Neuronal stem cell (in vitro differentiated cells): ENCODE results near the gene CRABP1.

ENCODE experiments used
- DNase-seq: peaks from one replicate; pipeline ENCODE4 v3.0.0-alpha.2; 2013; ENCODE audit warnings: low spot score
- H2AFZ ChIP-seq: one replicate; pipeline ENCODE4 v1.6.1; 2013; ENCODE audit warnings: mild to moderate bottlenecking, low read length, inconsistent platforms
- H2AK5ac ChIP-seq: 2 replicates; pipeline ENCODE4 v1.6.1; 2013; ENCODE audit warnings: low read depth, mild to moderate bottlenecking, inconsistent platforms, low read length, moderate library complexity, mixed read lengths
- H2BK120ac ChIP-seq: 2 replicates; pipeline ENCODE4 v1.6.1; 2013; ENCODE audit warnings: low read depth, mild to moderate bottlenecking, inconsistent platforms, low read length, moderate library complexity, mixed read lengths
- H2BK12ac ChIP-seq: one replicate; pipeline ENCODE4 v1.6.1; 2013; ENCODE audit warnings: low read length, inconsistent platforms
- H2BK15ac ChIP-seq: 2 replicates; pipeline ENCODE4 v1.6.1; 2013; ENCODE audit warnings: mild to moderate bottlenecking, low read length, inconsistent platforms, mixed read lengths
- H2BK5ac ChIP-seq: one replicate; pipeline ENCODE4 v1.6.1; 2013; ENCODE audit warnings: inconsistent platforms, mild to moderate bottlenecking, low read length, moderate library complexity
- H3K14ac ChIP-seq: one replicate; pipeline ENCODE4 v1.6.1; 2013; ENCODE audit warnings: low read length, inconsistent platforms
- H3K18ac ChIP-seq: 2 replicates; pipeline ENCODE4 v1.6.1; 2013; ENCODE audit warnings: low read length, inconsistent platforms
- H3K23ac ChIP-seq: 2 replicates; pipeline ENCODE4 v1.6.1; 2013; ENCODE audit warnings: low read depth, mild to moderate bottlenecking, mixed read lengths, low read length, inconsistent platforms; ENCODE audit not compliant: poor library complexity
- H3K27ac ChIP-seq: replicated peaks from 3 replicates; pipeline ENCODE4 v1.5.1; 2013; ENCODE audit warnings: low read length, inconsistent platforms
- H3K27me3 ChIP-seq, 3 experiments: 2 replicates each; pipeline ENCODE4 v1.6.1; 2013; ENCODE audit warnings: low read length in 3 of 3, mild to moderate bottlenecking in 2 of 3, inconsistent platforms in 1 of 3, low read depth in 1 of 3, mixed read lengths in 1 of 3, moderate library complexity in 1 of 3; ENCODE audit not compliant: control insufficient read depth in 3 of 3, insufficient read depth in 3 of 3
- H3K36me3 ChIP-seq, 2 donors: replicated peaks in 1 of 2; 2 replicates each; pipeline ENCODE4 v1.6.1; 2013; ENCODE audit warnings: low read length in 2 of 2; ENCODE audit not compliant: control insufficient read depth in 2 of 2, insufficient read depth in 2 of 2
- H3K4ac ChIP-seq: 2 replicates; pipeline ENCODE4 v1.6.1; 2013; ENCODE audit warnings: inconsistent platforms, mild to moderate bottlenecking, low read length, moderate library complexity
- H3K4me1 ChIP-seq, 2 donors: 1 replicate in 1 of 2; 2 replicates in 1 of 2; pipeline ENCODE4 v1.6.1; 2013; ENCODE audit warnings: low read length in 2 of 2, low read depth in 1 of 2; ENCODE audit not compliant: control insufficient read depth in 2 of 2, insufficient read depth in 1 of 2
- H3K4me2 ChIP-seq: one replicate; pipeline ENCODE4 v1.6.1; 2013; ENCODE audit warnings: mild to moderate bottlenecking, low read length, inconsistent platforms; ENCODE audit not compliant: insufficient read depth, poor library complexity, severe bottlenecking
- H3K4me3 ChIP-seq, 2 donors: 2 replicates each; pipeline ENCODE4 v1.5.1; 2013; ENCODE audit warnings: low read length in 2 of 2, mild to moderate bottlenecking in 2 of 2, inconsistent platforms in 1 of 2, moderate library complexity in 1 of 2
- H3K79me1 ChIP-seq: one replicate; pipeline ENCODE4 v1.6.1; 2013; ENCODE audit warnings: low read depth, mild to moderate bottlenecking, inconsistent platforms, low read length, moderate library complexity
- H3K9ac ChIP-seq: one replicate; pipeline ENCODE4 v1.6.1; 2013; ENCODE audit warnings: mild to moderate bottlenecking, low read depth, low read length, inconsistent platforms; ENCODE audit not compliant: poor library complexity
- H3K9me3 ChIP-seq, 2 donors: replicated peaks in 1 of 2; 2 replicates each; pipeline versions ENCODE3 to v1.6.1; 2013; ENCODE audit warnings: low read length in 2 of 2, mild to moderate bottlenecking in 2 of 2, inconsistent platforms in 1 of 2, low read depth in 1 of 2, mixed read lengths in 1 of 2, moderate library complexity in 1 of 2; ENCODE audit not compliant: control insufficient read depth in 2 of 2, insufficient read depth in 1 of 2
- H4K8ac ChIP-seq: one replicate; pipeline ENCODE4 v1.6.1; 2013; ENCODE audit warnings: low read depth, mild to moderate bottlenecking, inconsistent platforms, low read length, moderate library complexity
- H4K91ac ChIP-seq: one replicate; pipeline ENCODE4 v1.6.1; 2013; ENCODE audit warnings: low read length, low read depth, mild to moderate bottlenecking, inconsistent platforms; ENCODE audit not compliant: poor library complexity
- WGBS, 2 donors: extraction: QIAGEN DNeasy Blood & Tissue Kit; methylation state at CpG; one replicate each; pipeline ENCODE4 v1.1.7; 2013; ENCODE audit warnings: missing lambda C conversion rate in 2 of 2, mixed read lengths in 1 of 2; ENCODE audit not compliant: insufficient read length in 2 of 2, insufficient replicate concordance in 1 of 2; ENCODE audit errors: extremely low coverage in 2 of 2; 5-methylcytosine and 5-hydroxymethylcytosine counted together

The CRABP1 gene

DNA sequence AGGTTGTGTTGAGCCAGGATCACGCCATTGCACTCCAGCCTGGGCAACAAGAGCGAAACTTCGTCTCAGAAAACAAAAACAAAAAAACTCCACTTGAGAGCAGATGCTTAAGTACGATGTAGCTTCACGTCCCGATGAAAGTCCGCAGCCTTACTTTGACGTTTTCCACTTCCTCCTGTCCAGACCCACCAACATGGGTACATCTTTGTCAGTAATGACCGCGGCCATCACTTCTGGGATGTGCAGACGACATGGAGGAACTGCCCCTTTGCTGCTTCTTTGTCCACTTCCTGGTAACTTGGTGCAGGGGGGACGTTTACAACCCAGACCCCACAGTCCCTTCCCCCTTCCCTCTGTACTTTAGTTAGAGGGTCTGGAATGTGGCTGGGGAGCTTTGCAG, 48.7 kb downstream of the CRABP1 start:
- Histone ChIP-seq H2BK120ac (no peak overlapping the region), H2BK5ac (no peak overlapping the region), H4K8ac (no peak overlapping the region), H3K4me3 (no peak overlapping the region), H3K9ac (no peak overlapping the region), H3K23ac (no peak overlapping the region), H3K79me1 (no peaks in the 10 kb centered on the region), H4K91ac (no peak overlapping the region), H2BK12ac (no peak overlapping the region), H2BK15ac (no peak overlapping the region), H2AFZ (peak overlapping the region; percentile 83), H3K4me1 (peaks cover 7 to 17% of the 10 kb centered on the region in 2 donors), H3K4ac (no peak overlapping the region), H3K27ac (no peak overlapping the region), H3K4me2 (no peak overlapping the region), H3K36me3 (no peaks in the 10 kb centered on the region), H3K14ac (no peak overlapping the region), H2AK5ac (no peak overlapping the region), H3K18ac (peak overlapping the region; percentile 15), H3K9me3 (no peaks in the 10 kb centered on the region), H3K27me3 (no peaks in the 10 kb centered on the region)
- DNase-seq = no peak
- WGBS, 2 donors = no CpG with 5 or more reads among the region's 12 CpGs

DNA sequence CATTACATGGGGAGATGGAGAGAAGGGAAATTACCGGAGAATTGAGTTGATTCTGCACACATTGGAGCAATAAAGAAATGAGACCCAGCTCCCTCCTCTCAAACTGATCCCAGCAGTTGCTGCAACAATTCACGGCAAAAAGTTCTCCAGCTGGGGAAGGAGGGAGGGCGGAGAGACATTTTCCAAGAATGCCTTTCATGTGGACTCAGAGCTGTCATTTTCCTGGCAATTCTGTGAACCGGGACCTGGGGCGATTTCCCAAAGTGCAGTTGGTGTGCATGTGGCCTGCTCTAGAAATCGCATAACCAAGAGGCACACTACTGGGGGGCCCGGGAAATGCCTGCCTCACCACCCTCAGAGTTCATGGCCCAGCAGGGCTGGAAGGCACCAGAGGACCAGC, 49.2 kb downstream of the CRABP1 start:
- Histone ChIP-seq H2BK120ac (no peak overlapping the region), H3K36me3 (no peaks in the 10 kb centered on the region), H3K4me2 (no peak overlapping the region), H2AFZ (peak overlapping the region; percentile 83), H2BK15ac (no peak overlapping the region), H3K18ac (peak overlapping the region; percentile 29), H2AK5ac (no peak overlapping the region), H4K91ac (no peak overlapping the region), H3K4me1 (peaks cover 7 to 17% of the 10 kb centered on the region in 2 donors), H3K9me3 (no peaks in the 10 kb centered on the region), H4K8ac (no peak overlapping the region), H3K23ac (no peak overlapping the region), H3K4me3 (no peak overlapping the region), H3K9ac (no peak overlapping the region), H3K27ac (no peak overlapping the region), H3K27me3 (no peaks in the 10 kb centered on the region), H2BK12ac (no peak overlapping the region), H3K79me1 (no peaks in the 10 kb centered on the region), H3K4ac (no peak overlapping the region), H2BK5ac (no peak overlapping the region), H3K14ac (no peak overlapping the region)
- no CpG with 5 or more reads among the region's 7 CpGs for WGBS, 2 donors
- DNase-seq = no peak

DNA sequence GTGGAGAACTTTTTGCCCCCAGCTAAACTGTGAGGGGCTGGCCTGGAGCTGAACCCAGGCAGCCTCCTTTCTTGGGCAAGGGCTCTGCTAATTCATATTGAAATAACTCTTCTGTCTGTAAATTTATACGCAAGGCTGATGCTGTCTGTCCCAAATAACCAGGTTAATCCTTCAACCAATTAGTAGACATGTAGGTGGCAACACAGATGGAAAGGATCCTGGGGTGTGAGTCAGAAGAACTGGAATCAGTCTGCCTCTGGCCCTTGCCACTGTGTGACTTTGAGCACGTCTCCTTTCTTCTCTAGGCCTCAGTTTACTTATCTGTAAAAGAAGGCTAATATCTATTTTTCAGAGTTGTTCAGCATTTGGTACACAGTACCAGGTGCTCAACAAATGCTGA, 49.6 kb downstream of the CRABP1 start:
- Histone ChIP-seq H3K4me3 (no peak overlapping the region), H3K36me3 (no peaks in the 10 kb centered on the region), H3K27me3 (no peaks in the 10 kb centered on the region), H2AFZ (peak overlapping the region; percentile 83), H3K18ac (peak overlapping the region; percentile 29), H2AK5ac (no peak overlapping the region), H2BK120ac (no peak overlapping the region), H3K4ac (no peak overlapping the region), H3K14ac (no peak overlapping the region), H4K8ac (no peak overlapping the region), H2BK12ac (no peak overlapping the region), H2BK5ac (no peak overlapping the region), H4K91ac (no peak overlapping the region), H3K9me3 (no peaks in the 10 kb centered on the region), H3K27ac (no peak overlapping the region), H3K79me1 (no peaks in the 10 kb centered on the region), H3K4me2 (no peak overlapping the region), H3K4me1 (peaks cover 7 to 17% of the 10 kb centered on the region in 2 donors), H3K23ac (no peak overlapping the region), H2BK15ac (no peak overlapping the region), H3K9ac (no peak overlapping the region)
- DNase-seq = no peak
- no CpG with 5 or more reads among the region's 2 CpGs for whole genome bisulfite sequencing, 2 donors

DNA sequence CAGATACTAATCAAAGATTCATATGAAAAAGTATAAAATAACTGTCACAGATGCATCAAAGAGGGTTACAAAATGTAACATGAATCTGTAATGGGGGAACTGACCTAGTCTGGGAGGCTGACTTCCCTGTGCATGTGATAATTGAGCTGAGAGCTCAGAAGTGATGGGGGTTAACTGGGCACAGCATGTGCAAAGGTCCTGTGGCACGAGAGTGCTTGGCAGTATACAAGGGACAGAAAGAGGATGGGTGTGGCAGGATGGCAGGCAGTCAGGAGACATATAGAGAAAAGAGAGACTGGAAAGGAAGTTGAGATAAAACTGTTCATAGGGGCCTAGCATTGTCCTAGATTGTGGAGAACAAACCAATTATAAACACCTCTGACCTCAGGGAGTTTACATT, 50.1 kb downstream of the CRABP1 start:
- Histone ChIP-seq H2BK15ac (no peak overlapping the region), H2AFZ (no peak overlapping the region), H4K8ac (no peak overlapping the region), H3K36me3 (no peaks in the 10 kb centered on the region), H3K4me3 (no peak overlapping the region), H3K9ac (no peak overlapping the region), H2AK5ac (no peak overlapping the region), H4K91ac (no peak overlapping the region), H2BK5ac (no peak overlapping the region), H3K27ac (no peak overlapping the region), H3K9me3 (no peaks in the 10 kb centered on the region), H3K14ac (no peak overlapping the region), H3K79me1 (no peaks in the 10 kb centered on the region), H3K4me2 (no peak overlapping the region), H3K4ac (no peak overlapping the region), H3K4me1 (peaks cover 7 to 16% of the 10 kb centered on the region in 2 donors), H3K23ac (no peak overlapping the region), H2BK120ac (no peak overlapping the region), H2BK12ac (no peak overlapping the region), H3K27me3 (no peaks in the 10 kb centered on the region), H3K18ac (no peak overlapping the region)
- WGBS, 2 donors = no CpG with 5 or more reads among the region's 1 CpG
- DNase-seq = no peak
